Activated T-cell treated with anti-CD3 and anti-CD28 coated beads, Interleukin-2, amount 50 U/mL, for 48 hours (primary cell): ENCODE results near the gene CCDC157.
"Not testable (repeated sequence)": the region's sequence is repeated elsewhere in the genome, so short reads cannot be mapped to it uniquely, and the experiment has no call there.

ENCODE experiments used
- DNase-seq, 2 experiments: peaks; one replicate each; pipeline ENCODE4 v3.0.0-alpha.2; 2020

CCDC157 gene

DNA sequence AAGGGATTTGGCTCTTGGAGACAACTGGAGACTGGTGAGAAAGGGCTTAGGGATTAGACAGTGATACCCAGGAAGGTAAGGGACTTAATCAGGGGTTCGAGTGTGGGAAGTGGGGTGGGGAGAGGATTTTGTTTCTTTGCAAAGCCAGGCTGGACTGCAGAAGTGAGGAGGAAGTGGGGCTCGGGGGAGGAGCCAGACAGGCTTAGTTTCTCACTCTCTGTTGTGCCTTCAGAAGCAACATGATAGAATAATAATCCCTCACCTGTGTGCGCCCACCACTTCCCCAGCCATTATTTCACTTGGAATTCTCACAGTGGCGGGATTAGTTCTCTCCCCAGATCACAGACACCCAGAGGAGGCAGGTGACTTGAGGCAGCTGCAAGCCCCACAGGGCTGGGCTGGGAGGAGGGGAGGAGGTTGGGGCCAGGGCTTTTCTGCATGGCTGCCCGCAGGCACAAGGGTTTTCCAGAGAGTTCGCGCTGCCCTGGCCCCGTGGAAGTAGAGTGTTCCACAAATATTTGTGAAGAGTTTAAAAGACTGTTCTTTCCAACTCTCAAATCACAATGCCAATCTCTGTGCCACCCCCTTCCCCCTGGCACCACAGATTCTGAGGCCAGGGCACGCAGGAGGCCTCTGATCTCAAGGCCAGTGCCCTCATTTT lies 36.0 kb downstream of the CCDC157 start:
- no peak for DNase-seq

DNA sequence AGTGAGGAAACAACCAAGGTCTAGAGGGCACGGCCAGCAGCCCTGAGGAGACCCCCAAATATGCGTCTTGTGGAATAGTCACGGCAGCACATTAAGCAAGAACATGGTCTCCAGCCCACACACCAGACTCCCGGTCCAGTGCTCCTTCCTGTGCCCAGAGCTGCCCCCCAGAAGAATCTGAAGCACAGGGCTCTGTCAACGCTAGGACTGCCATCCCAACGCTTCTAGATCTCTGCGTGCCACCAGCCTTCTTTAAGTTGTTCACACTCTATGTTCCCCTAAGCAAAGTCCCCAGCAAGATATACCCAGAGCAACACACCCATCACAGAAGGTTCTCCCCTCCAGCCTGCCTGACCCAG lies 36.5 kb downstream of the CCDC157 start:
- no peak for DNase-seq

DNA sequence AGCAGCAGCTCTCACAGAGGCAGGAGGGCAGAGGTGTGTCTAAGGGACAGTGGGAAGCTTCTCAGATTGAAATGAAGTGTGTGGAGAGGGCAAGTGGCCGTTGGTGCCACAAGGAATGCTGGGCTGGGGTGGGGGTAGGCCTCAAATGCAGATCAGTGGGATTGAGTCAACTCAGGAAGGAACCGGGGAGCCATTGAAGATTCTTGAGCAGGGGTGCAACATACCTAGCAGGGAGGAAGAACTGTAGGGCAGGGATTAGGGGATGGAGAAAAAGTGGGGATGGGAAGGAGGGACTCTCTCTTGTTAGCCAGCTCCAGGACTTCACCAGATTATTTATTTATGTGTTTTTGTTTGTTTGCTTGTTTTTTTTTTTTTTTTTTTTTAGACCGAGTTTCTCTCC lies 37.1 kb downstream of the CCDC157 start:
- no peak for DNase-seq

DNA sequence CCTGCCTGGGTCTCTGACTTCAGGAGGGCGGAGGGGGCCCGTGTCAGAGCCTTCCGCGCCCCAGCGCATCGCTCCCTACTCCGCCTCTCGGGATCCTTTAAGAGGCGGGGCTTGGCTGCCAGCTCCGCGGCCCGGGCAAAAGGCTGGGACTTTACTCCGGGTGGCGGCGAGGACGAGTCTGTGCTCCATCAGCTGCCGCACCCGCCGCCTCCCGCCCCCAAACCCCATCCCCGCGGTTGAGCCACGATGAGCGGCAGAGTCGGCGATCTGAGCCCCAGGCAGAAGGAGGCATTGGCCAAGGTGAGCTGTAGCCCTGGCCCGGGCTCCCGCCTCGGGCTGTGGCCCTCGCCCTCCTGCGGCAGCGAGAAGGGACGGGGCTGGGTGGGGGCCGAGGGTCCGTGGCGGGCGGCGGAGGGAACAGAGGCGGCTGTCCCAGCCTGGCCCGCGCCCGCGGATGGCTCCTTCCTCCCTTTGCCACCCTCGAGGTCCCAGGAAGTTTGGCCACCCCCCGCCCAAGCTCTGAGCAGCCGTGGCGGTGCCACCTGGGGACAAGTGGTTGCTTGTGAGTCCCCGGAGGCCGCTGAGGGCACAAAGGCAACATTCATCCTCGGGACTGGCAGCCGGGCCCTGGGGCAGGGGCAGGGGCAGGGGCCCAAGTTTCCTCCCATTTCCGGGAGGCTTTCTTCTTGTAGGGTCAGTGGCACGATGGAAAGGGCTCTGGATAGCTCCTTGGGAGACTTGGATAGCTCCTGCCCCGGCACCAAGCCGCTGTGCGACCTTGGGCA lies 40.3 kb downstream of the CCDC157 start, which contains the start of gene SEC14L2:
Gene SEC14L2 (plus strand): TSS at position 148 of the 785 bp plus-strand sequence. CDS start 99 bp downstream, at position 247.
- peak; percentile 79 to 83 for DNase-seq

DNA sequence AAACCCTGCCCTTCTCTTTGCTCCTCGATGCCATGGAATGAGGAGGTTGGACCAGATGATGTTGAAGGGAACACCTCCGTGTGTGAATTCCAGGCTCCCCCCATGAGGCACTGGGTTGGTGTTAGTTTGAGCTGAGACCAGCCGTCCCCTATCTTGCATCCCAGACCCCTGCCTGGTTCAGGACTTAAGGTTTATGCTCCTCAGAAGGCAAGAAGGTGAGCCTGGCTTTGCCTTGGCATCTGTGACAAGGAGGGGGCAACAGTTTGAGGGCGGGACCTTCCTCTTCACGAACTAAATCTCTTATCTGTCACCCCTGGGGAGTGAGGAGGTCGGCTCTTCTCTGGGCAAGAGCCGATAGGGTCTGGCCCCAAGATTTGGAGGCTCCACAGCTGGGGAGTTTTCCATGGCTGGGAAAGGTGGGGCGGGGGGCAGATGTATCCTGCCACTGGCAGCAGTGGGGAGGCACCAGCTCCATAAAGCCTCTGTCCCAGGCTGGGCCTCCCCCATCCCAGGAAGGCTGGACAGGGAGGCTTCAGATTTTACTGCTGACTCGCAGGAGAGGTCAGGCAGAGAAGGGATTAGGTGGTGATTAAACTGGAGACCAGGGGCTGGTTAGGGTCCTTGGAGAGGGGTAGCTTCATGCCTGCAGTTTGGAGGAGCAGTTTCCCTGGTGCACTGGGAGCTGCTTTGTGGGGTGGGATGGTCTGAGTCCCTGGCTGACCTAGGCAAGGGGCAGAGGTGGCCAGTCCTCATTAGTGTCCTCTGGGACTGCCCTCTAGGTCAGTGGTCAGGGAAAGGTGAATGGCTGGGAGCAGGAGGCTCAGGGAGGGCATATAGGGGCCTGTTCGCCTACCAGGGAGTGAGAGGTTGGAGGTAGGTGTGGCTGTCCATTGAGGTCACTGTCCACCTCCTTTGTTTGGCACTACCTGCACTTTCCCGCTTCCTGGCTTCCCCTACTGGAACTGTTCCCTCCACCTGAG lies 41.1 kb downstream of the CCDC157 start:
- peak in 1 of 2 experiments; percentile 41 for DNase-seq

DNA sequence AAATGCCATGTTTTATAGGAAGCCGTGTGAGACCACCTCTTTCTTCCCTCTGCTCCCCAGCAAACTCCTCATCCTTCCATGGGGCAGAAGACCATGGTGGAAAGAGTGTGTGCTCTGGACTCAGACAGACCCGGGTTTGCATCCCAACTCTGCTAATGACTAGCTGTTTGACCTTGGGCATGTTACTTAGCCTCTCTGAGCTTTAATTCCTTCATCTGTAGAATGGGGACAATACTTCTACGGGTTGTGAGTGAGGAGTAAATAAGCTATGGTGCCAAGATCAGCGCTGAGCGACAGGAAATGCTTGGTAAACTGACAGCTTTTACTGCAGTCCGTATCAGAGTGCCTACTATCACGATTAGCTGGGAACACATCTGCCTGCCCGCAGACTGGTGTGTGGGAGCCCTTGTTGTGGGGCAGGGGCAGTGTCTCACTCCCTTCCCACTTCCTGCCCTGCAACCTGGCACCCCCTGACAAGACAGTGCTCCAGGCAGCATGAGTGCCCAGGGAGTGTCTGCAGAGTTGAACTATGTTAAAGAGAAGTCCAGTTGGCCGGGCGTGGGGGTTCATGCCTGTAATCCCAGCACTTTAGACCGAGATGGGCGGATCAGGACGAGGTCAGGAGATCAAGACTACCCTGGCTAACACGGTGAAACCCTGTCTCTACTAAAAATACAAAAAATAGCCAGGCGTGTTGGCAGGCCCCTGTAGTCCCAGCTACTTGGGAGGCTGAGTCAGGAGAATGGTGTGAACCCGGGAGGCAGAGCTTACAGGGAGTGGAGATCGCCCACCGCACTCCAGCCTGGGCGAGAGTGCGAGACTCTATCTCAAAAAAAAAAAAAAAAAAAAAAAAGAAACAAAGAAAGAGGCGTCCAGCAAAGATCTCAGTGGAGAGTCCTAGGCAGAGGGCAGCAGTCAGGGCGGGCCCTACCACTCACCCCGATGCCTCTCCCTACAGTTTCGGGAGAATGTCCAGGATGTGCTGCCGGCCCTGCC lies 42.2 kb downstream of the CCDC157 start:
- DNase-seq = no peak

DNA sequence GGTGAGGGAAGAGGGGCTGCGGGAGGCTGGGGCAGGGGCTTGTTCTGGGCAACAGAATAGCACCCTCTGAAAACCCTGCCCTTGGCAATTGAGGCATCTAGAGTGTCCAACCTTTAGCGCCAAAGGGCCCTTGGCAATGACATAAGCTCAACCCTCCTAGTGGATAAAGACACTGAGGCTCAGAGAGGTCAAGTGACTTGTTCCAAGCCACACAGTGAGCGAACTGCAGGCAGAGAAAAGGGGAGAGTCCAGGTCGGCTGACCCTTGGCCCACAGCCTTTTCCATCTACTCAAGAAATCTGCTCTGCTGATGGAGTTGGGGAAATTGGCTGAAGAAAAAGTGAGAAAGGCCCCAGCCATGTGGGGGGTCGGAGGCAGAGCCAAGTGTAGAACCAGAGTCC lies 42.9 kb downstream of the CCDC157 start:
- DNase-seq = no peak

DNA sequence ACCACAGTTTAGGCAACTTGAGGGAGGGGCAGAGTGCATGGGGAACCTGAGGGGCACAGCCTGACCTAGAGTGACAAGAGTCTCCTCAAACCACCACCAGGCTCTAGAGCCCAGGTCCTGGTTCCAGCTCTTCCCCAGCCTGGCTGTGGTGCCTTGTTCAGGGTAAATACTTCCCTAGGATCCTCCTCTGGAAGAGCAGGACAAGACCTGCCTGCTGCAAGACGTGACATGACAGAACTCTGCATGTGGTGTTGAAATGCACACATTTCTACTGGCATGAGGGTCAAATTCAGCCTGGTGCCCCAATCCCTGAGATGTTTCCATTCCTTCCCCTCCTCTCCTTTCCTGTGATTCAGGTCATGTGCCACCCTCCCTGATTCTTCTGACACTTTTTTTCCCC lies 43.4 kb downstream of the CCDC157 start:
- no peak for DNase-seq

DNA sequence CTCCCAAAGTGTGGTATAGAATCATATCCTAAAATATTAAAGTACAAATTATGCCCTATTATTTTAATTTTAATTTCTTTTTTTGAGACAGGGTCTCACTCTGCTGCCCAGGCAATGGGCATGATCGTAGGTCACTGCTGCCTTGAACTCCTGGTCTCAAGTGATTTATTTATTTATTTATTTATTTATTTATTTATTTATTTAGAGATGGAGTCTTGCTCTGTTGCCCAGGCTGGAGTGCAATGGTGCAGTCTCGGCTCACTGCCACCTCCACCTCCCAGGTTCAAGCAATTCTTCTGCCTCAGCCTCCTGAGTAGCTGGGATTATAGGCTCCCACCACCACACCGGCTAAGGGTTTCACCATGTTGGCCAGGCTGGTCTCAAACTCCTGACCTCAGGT lies 44.2 kb downstream of the CCDC157 start:
- not testable (repeated sequence) for DNase-seq

DNA sequence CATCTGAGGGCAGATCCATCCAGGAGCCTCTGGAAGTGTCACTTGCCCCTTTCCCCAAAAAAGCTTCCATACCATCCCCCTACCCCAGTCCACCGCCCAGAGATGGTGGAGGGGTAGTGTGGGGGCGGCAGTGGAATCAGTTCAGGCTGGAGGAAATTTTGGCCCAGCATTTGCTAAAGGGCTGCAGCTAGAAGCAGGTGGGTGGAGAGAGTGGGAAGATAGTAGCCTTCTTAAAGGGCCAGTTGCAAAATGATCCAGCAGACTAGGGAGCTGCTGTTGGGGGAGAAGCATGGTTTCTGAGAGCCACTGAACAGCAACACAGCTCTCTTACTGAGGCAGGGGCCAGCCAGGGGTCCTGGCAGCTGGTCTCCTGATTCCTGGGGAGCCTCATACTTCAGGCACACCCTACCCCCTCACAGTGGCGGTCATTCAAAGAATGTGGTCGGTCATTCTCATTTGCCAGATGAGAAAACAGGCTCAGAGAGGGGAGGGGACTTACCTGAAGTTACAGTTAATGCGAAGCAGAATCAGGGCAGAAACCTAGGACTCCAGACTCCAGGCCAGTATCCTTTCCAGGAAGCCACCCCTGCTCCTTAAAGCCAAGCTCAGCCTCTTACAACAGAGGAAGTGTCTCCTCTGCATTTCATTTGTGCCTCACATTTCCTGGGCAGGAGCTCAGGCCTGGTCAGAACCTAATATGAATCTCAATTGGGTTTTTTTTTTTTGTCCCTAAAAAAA lies 45.4 kb downstream of the CCDC157 start:
- no peak for DNase-seq

DNA sequence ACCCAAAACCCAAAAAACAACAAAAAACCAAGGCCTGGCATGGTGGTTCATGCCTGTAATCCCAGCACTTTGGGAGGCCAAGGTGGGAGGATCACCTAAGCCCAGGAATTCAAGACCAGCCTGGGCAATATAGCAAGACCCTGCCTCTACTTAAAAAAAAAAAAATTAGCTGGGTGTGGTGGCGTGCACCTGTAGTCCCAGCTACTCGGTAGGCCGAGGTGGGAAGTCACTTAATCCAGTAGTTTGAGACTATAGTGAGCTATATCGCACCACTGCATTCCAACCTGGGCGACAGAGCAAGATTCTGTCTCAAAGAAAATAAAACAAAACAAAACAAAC lies 45.9 kb downstream of the CCDC157 start:
- DNase-seq = not testable (repeated sequence)

DNA sequence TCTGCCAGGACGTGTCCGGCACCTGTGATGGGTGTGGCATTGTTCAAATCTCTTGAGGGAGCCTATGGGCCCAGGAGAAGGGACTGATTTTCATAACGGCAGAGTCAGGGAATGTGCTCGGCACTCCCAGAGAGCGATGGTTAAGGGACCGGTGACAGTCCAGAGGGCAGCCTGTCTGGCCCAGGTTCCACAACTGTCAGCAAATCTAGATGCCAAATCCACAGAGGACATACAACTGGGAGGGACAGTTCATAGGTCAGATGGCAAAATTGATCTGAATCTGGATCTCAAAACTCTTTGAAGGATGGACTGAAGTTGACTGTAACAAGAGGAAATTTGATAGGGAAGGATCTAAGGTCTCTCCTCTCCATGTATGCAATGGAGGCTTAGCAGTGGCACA lies 47.5 kb downstream of the CCDC157 start:
- no peak for DNase-seq

DNA sequence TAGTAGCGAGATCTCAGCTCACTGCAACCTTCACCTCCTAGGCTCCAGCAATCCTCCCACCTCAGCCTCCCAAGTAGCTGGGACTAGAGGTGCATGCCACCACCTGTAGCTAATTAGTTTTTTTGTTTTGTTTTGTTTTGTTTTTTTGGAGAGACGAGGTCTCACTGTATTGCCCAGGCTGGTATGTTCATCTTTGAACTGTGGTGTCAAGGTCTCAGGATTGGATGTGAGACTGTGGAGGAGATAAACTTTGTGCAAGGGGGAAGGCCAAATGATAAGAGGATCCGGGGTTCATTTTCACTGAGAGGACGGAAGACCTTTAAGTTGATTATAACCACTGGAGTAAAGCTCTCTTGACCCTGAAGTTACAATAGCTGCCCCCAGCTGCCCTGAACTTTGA lies 48.9 kb downstream of the CCDC157 start:
- DNase-seq = no peak

DNA sequence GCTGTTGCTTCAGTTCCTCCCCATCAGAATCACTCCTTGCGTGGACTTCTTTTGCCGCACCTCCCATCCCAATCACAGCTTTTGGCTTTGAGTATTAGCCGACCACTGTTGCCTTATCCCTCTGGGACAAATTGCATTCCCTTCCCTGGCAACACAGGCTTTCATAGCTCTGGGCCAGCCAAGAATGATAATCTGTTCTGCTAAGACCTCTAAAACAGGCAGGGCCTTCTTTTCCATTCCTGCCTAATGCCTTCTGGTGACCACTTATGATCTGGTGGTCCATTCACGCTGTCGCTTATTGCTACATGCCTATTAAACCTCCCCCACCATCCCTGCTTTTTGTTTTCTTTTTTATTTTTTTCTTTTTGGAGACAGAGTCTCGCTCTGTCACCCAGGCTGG lies 49.6 kb downstream of the CCDC157 start:
- DNase-seq = no peak

DNA sequence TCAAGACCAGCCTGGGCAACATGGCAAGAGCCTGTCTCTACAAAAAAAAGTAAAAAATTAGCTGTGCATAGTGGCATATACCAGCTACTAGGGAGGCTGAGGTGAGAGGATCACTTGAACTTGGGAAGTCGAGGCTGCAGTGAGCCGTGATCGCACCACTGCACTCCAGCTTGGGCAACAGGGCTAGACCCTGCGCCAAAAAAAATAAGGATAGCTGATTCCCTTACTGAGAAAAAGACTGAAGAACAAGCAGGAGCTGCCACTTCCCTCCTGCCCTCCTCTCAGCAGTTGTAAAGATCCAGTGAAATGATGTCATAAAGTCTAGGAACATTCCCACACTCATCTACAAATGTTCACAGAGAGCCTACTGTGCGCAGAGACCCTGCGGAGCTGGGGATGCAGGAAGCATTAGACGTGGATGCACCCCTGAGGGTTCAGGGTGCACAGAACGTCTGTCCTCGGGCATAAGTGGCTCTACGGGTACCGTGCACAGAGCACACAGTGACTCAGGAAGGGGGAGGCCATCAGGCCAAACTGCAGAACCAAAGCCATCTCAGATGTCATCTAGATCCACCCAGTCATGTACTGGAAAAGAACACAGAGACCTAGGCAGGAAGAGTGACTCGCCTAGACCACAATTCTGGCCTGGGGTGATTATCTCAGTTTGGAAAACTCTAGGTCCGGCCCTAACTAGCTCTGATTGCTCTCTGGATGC lies 51.7 kb downstream of the CCDC157 start:
- DNase-seq = no peak

DNA sequence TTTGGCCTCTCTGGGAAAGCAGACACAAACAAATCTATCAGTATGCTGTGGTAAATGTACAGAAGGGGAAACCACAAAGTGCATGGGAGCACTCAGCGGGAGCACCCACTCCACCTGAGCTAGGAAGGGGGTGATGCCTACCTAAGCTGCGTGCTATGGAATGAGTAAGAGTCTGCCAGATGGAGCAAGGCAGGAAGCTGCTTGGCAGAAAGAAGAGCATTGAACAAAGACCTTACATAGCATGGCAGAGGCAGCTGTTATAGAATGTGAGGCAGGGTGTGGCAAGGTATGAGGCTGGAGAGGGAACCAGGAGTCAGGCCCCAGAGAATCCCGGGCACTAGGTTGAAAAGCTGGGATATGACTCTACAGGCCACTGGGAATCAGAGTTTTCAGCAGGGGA lies 55.0 kb downstream of the CCDC157 start:
- no peak for DNase-seq

DNA sequence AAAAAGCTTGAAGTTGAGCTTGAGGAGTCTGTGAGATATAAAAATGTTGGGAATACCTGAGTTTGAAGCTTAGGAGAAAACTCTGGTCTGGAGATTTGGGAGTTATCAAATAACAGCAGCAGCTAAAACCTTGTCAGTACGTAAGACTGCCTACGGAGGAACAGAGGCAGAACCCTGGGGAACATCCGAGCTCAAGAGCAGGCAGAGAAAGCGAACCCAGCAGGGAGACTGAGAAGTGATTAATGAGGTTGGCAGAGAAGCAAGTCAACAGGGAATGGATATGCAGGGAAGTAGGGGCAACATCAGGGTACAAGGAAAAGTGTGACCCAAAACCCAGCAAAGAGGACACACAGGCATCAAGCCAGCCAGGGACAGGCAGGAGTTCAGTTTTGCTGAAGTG lies 56.2 kb downstream of the CCDC157 start:
- no peak for DNase-seq

DNA sequence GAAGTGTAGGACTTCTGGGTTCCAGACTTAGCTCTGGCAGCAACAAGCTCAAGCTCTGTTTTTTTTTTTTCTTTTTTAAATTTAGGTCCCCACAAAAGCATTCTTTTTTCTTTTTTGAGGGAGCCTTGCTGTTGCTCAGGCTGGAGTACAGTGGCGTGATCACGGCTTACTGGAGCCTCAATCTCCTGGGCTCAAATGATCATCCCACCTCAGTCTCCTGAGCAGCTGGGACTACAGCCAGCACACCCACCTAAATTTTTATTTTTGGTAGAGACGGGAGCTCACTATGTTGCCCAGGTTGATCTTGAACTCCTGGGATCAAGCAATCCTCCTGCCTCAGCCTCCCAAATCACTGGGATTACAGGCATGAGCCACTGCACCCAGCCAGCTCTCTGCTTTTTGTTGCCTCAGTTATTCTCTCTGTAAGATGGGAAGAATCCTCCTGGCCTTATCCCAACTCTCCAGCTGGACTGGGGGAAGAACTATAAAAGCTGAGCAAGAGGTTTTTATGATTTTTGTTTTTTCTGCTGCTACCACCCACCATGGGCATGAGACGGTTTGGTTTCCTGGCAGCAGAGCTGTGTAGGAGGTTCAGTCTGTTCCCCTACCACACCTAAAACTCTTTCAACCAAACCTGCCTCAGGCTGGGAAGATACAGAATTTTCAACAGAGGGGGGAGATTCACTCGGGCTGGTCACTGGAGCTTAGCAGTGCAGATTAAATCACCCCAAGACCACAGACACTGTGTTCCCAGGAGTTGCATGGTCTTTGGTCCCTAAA lies 57.1 kb downstream of the CCDC157 start:
- no peak for DNase-seq

DNA sequence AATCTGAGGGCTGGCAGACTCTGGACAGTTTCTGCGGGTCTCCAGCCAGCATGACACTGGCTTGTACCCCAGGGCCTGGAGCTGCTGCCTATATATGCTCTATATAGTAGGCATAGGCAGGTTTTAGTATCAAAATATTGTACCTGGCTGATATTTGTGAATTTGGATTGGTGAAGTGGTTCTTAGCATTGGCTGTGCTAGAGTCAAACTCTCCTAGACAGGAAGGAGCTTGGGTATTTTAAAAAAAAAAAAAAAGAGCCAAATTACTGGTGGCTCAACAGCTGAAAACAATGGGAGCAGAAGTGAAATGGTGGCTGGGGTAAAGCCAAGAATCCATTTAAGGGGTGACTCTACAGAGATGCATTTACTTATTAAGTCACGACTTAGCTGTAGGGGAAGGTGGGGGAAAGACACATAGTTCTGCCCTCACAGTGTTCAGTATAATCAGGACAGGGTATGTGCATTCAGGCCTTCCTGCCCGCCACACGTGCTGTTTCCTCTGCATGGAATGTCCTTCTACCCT lies 57.8 kb downstream of the CCDC157 start:
- no peak for DNase-seq

DNA sequence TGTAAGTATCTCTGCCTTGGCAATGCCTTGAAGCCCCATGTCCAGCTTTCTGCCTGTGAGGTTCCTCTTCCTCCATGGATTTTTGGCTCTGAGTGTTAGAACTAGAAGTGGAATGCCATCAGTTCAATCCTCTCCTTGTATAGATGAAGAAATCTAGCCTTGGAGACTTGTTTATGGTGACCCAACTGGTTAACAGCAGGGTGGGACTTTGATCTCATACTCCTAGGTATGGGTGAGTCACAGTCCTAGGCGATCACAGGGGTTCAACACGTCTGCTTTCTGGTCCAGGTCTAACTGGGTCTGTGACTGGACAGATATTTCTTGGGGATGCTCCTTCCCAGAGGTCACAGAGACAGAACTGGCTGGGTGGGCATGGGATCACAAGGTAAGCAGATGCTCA lies 59.6 kb downstream of the CCDC157 start:
- no peak for DNase-seq
